ENCODE results near the gene CDR2. TPM values are rescaled to one million over a fixed set of nuclear protein-coding genes. Genes with fewer than 3 reads are reported as not detected.

CDR2 gene
- total and polyA plus RNA-seq, 2 of the 13 experiments (the other 11 are each of a cell fraction or from before 2014, with no cell fraction given): 59.0 to 78.9 TPM

- TF ChIP-seq, protein P1, sequence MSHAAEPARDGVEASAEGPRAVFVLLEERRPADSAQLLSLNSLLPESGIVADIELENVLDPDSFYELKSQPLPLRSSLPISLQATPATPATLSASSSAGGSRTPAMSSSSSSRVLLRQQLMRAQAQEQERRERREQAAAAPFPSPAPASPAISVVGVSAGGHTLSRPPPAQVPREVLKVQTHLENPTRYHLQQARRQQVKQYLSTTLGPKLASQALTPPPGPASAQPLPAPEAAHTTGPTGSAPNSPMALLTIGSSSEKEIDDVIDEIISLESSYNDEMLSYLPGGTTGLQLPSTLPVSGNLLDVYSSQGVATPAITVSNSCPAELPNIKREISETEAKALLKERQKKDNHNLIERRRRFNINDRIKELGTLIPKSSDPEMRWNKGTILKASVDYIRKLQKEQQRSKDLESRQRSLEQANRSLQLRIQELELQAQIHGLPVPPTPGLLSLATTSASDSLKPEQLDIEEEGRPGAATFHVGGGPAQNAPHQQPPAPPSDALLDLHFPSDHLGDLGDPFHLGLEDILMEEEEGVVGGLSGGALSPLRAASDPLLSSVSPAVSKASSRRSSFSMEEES (CRISPR knock-in tag; IDR thresholded peaks at IDR 0.05): peak; percentile 89
- TF ChIP-seq ZNF776 (CRISPR knock-in tag; IDR thresholded peaks at IDR 0.05): peak; percentile 96; the same call in 1 of the 2 replicates
- no peak for TF ChIP-seq CENPX (CRISPR knock-in tag; IDR thresholded peaks at IDR 0.05)
- TF ChIP-seq, protein P2, sequence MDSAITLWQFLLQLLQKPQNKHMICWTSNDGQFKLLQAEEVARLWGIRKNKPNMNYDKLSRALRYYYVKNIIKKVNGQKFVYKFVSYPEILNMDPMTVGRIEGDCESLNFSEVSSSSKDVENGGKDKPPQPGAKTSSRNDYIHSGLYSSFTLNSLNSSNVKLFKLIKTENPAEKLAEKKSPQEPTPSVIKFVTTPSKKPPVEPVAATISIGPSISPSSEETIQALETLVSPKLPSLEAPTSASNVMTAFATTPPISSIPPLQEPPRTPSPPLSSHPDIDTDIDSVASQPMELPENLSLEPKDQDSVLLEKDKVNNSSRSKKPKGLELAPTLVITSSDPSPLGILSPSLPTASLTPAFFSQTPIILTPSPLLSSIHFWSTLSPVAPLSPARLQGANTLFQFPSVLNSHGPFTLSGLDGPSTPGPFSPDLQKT (CRISPR knock-in tag; IDR thresholded peaks at IDR 0.05; ENCODE audit: borderline replicate concordance): peak; percentile 44; the same call in 1 of the 2 replicates
- peak; percentile 55 for TF ChIP-seq SP2 (CRISPR knock-in tag; IDR thresholded peaks at IDR 0.05)
- TF ChIP-seq ZNF562 (CRISPR knock-in tag; IDR thresholded peaks at IDR 0.05; ENCODE audit: borderline replicate concordance): no peak
- TF ChIP-seq ZNF280D (CRISPR knock-in tag; IDR thresholded peaks at IDR 0.05): peak; percentile 99
- TF ChIP-seq ZNF747 (CRISPR knock-in tag; IDR thresholded peaks at IDR 0.05; ENCODE audit: borderline replicate concordance): peak; percentile 96
- peak; percentile 90; the same call in 1 of the 2 replicates for TF ChIP-seq KDM1A (CRISPR knock-in tag; IDR thresholded peaks at IDR 0.05)
- TF ChIP-seq ZNF674 (CRISPR knock-in tag; IDR thresholded peaks at IDR 0.05; ENCODE audit: low read depth): peak; percentile 99
- peak; percentile 99 for TF ChIP-seq ERF (CRISPR knock-in tag; IDR thresholded peaks at IDR 0.05)
- TF ChIP-seq U2AF1 (optimal IDR thresholded peaks at IDR 0.05; ENCODE audit: low read depth, low read length): peak; percentile 33
- TF ChIP-seq HDAC6 (IDR thresholded peaks at IDR 0.05; ENCODE audit: low read depth, low read length): no peak
- TF ChIP-seq ZFYVE20 (CRISPR knock-in tag; IDR thresholded peaks at IDR 0.05; ENCODE audit: borderline replicate concordance, low read depth): peak; percentile 94
- peak; percentile 84 for TF ChIP-seq NR2C2 (CRISPR knock-in tag; IDR thresholded peaks at IDR 0.05; ENCODE audit: borderline replicate concordance)
- TF ChIP-seq, protein P3, sequence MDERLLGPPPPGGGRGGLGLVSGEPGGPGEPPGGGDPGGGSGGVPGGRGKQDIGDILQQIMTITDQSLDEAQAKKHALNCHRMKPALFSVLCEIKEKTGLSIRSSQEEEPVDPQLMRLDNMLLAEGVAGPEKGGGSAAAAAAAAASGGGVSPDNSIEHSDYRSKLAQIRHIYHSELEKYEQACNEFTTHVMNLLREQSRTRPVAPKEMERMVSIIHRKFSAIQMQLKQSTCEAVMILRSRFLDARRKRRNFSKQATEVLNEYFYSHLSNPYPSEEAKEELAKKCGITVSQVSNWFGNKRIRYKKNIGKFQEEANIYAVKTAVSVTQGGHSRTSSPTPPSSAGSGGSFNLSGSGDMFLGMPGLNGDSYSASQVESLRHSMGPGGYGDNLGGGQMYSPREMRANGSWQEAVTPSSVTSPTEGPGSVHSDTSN (CRISPR knock-in tag; IDR thresholded peaks at IDR 0.05): no peak
- peak; percentile 65; the same call in 1 of the 2 replicates for TF ChIP-seq ZNF232 (CRISPR knock-in tag; IDR thresholded peaks at IDR 0.05; ENCODE audit: borderline replicate concordance)
- TF ChIP-seq ATF2 (CRISPR knock-in tag; IDR thresholded peaks at IDR 0.05): peak; percentile 96
- peak; percentile 98 for TF ChIP-seq ZNF816 (CRISPR knock-in tag; IDR thresholded peaks at IDR 0.05; ENCODE audit: borderline replicate concordance)
These were observed 77.1 kb downstream of the CDR2 start, which contains the start of gene POLR3E (continued) for GRCh38 chr16:22297114-22297870.

Measured in HepG2 (cell line).